ENCODE measurements around the gene PFDN1.

Gene PFDN1

DNA sequence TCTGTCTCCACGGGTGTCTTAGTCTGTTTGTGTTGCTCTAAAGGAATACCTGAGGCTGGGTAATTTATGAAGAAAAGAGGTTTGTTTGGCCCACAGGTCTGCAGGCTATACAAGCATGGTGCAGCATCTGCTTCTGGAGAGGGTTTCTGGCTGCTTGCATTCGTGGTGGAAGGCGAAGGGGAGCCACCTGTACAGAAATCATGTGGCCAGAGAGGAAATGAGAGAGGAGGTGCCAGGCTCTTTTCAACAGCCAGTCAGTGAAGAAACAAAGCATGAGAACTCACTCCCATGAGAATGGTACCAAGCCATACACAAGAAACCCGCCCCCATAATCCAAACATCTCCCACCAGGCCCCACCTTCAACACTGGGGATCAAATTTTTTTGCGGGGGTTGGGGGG is 53.4 kb downstream of the PFDN1 start:
- CTCF ChIA-PET = interaction anchor here (1.2 kb wide), 1 partner anchor 10 kb away, joined by 3 read pairs; no protein-coding TSS in a partner anchor
- H3K27ac ChIP-seq = no peak overlapping the region
- POLR2A ChIA-PET (ENCODE audit: low non-redundant PET) = no interaction called here
- TF ChIP-seq, protein P1, sequence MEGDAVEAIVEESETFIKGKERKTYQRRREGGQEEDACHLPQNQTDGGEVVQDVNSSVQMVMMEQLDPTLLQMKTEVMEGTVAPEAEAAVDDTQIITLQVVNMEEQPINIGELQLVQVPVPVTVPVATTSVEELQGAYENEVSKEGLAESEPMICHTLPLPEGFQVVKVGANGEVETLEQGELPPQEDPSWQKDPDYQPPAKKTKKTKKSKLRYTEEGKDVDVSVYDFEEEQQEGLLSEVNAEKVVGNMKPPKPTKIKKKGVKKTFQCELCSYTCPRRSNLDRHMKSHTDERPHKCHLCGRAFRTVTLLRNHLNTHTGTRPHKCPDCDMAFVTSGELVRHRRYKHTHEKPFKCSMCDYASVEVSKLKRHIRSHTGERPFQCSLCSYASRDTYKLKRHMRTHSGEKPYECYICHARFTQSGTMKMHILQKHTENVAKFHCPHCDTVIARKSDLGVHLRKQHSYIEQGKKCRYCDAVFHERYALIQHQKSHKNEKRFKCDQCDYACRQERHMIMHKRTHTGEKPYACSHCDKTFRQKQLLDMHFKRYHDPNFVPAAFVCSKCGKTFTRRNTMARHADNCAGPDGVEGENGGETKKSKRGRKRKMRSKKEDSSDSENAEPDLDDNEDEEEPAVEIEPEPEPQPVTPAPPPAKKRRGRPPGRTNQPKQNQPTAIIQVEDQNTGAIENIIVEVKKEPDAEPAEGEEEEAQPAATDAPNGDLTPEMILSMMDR (conservative IDR thresholded peaks at IDR 0.05; ENCODE audit: low read depth) = no peak
- DNase-seq (ENCODE audit: low spot score) = no peak

DNA sequence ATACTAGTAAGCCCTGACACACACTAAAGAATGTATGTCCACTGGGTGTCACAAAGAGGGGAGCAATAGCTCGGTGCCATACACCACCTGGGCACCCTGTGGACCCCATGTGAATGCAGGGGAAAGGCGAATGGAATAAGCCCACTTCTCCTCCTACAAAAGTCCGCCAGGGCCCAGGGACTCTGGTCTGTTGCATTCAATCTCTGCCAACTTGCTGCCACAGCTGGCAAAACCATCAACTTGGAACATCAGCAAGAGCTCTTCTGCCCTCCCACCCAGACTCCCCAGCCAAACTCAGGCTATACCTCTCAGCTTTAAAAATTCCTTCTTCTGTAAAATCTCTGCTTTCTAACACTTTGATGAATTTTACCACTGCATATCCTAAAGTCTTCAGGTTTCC is 54.5 kb downstream of the PFDN1 start:
- TF ChIP-seq, protein P1 (conservative IDR thresholded peaks at IDR 0.05; ENCODE audit: low read depth) = no peak
- DNase-seq (ENCODE audit: low spot score) = no peak
- no peak overlapping the region for H3K27ac ChIP-seq
- ChIA-PET POLR2A (ENCODE audit: low non-redundant PET) (no interaction called here), CTCF (interaction anchor here (0.7 to 1.7 kb wide), 3 partner anchors 11 to 115 kb away, joined by 3 to 5 read pairs (median 4); no protein-coding TSS in a partner anchor)

DNA sequence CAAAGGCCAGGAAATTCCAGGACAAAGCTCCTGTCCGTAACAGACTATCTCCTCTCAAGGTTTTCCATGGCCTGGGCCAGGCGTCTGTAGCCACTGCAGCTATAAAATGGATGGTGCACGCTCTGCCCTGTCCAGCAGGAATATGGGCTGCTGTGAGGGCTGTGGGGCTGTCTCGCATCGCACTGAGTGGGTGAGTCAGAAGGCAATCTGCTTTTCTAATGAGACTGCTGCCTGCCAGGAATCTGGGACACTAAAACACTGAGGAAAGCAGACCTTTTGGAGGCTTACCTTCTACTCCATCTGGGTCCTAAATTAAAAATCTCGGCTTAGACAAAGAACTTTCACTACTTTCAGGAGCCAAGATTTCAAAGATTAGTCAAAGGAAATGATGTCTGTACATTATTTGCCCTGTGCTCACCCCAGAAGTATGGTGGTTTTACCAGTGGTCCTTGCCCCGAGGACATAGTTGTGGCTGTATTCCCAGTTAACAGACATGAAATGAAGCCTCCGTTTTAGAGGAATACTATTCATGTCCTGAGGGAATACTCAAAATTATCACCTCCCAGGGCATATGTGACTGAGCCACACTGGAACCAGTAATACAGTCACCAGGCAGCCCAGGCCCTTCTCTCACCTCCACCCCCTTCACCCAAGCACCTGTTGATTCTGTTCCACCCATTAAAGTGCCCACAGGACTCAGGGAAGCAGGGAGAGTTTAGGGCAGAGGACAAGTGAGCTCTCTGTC is 56.4 kb downstream of the PFDN1 start:
- DNase-seq (ENCODE audit: low spot score) = no peak
- H3K27ac ChIP-seq = peak overlapping the region; percentile 53
- ChIA-PET CTCF (interaction anchor here (0.6 to 5.3 kb wide), 9 partner anchors 9 to 129 kb away, joined by 3 to 44 read pairs (median 5); partner anchors contain the start of genes HBEGF and PFDN1), POLR2A (ENCODE audit: low non-redundant PET) (interaction anchor here (1.3 kb wide), 1 partner anchor 100 kb away, joined by 5 read pairs; the partner anchor contains the start of gene HBEGF)
- TF ChIP-seq, protein P1 (conservative IDR thresholded peaks at IDR 0.05; ENCODE audit: low read depth) = no peak

DNA sequence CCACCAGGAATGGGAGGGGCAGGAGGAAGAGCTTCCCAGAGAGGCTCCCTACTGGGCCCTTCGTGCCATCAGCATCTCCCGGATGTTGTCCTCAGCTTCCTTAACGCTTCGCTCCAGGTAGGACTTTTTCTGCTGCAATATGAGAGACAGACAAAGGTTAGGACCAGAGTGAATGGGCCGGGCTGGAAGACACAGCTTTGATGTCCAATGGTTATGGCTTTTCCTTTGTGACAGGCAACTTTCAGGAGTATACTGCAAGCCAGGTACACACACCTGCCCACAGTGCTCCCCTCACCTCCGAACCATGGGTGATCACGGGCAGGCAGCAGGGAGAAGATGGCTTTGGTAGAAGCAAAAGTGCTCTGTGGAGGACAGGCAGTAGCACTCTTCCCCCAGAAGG is 57.0 kb downstream of the PFDN1 start:
- no peak for DNase-seq (ENCODE audit: low spot score)
- ChIA-PET POLR2A (ENCODE audit: low non-redundant PET) (interaction anchor here (1.3 kb wide), 1 partner anchor 101 kb away, joined by 5 read pairs; the partner anchor contains the start of gene HBEGF), CTCF (interaction anchor here (0.6 to 5.3 kb wide), 5 partner anchors 57 to 113 kb away, joined by 3 to 55 read pairs (median 5); partner anchors contain the start of genes HBEGF and PFDN1)
- peak overlapping the region; percentile 53 for H3K27ac ChIP-seq
- TF ChIP-seq, protein P1 (conservative IDR thresholded peaks at IDR 0.05; ENCODE audit: low read depth) = no peak

DNA sequence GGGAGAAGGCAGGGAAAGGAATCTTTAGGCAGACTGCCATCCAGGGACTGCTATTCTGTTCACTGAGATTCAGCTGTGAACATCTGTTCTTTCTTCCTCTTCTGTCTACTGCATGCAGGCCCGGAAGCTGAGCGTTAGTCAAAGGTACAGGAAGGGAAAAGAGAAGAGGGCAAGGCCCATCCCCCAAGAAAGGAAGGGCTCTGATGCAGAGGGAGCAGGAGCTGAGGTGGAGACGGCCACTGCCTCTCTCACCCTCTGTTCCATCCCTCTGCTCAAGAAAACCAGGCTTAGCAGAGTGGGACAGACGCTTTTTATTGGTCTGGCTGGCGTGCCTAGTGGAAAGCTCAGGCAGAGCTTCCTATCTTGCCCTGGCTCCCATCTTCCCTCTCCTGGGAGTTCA is 57.6 kb downstream of the PFDN1 start:
- peak overlapping the region; percentile 53 for H3K27ac ChIP-seq
- no peak for DNase-seq (ENCODE audit: low spot score)
- TF ChIP-seq, protein P1 (conservative IDR thresholded peaks at IDR 0.05; ENCODE audit: low read depth) = no peak
- ChIA-PET POLR2A (ENCODE audit: low non-redundant PET) (no interaction called here), CTCF (interaction anchor here (0.6 to 5.3 kb wide), 9 partner anchors 9 to 127 kb away, joined by 3 to 61 read pairs (median 5); partner anchors contain the start of gene HBEGF)

DNA sequence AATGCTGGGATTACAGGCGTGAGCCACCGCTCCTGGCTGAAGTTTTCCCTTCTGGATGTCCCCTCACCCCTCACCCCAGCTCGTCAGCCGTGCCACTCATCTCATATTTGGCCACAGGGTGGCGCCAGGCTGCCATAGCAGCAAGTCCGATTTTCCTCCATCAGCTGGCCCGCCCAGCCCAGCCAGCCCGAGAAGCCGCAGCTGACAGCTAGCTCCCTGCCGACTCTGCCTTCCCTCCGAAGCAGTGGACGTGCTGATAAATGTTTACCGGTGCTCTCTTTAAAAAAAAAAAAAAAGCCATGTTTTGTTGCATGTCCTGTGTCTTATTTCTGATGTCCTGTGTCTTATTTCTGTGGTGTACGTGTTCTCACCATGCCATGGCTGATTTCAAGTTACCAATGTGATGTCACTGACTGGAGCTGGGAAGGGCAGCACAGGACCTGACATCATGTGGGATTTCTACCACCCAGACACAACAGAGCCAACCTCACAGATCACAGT is 58.3 kb downstream of the PFDN1 start:
- TF ChIP-seq, protein P1 (conservative IDR thresholded peaks at IDR 0.05; ENCODE audit: low read depth) = peak; percentile 93

More for the DNA sequence above, 58.3 kb downstream of the PFDN1 start:
- H3K27ac ChIP-seq = peak overlapping the region; percentile 53; the same call in 1 of the 2 replicates
- ChIA-PET POLR2A (ENCODE audit: low non-redundant PET) (interaction anchor here (0.6 to 1.9 kb wide), 2 partner anchors 58 to 101 kb away, joined by 9 to 17 read pairs; partner anchors contain the start of genes HBEGF and PFDN1), CTCF (interaction anchor here (0.5 to 5.3 kb wide), 30 partner anchors 8 to 530 kb away, joined by 3 to 61 read pairs (median 5); partner anchors contain the start of genes HBEGF, PFDN1 and SLC4A9)
- DNase-seq (ENCODE audit: low spot score) = peak; percentile 83
